Osteocyte (in vitro differentiated cells): ENCODE measurements around the gene PAGE3. TPM values are rescaled to one million over a fixed set of nuclear protein-coding genes. Genes with fewer than 3 reads are reported as not detected.

Source experiments
- DNase-seq: peaks from one replicate; pipeline ENCODE4 v3.0.0; 2021; ENCODE audit warnings: mixed read lengths; ENCODE audit not compliant: unreplicated experiment; ENCODE audit errors: extremely low spot score
- H3K27ac Mint-ChIP-seq: one replicate; pipeline ENCODE4 v1.8.0; 2021; ENCODE audit warnings: mild to moderate bottlenecking, mixed read lengths; ENCODE audit not compliant: unreplicated experiment
- H3K27me3 Mint-ChIP-seq: one replicate; pipeline ENCODE4 v1.8.0; 2021; ENCODE audit warnings: mixed read lengths; ENCODE audit not compliant: unreplicated experiment
- H3K36me3 Mint-ChIP-seq: one replicate; pipeline ENCODE4 v1.8.0; 2021; ENCODE audit warnings: mixed read lengths; ENCODE audit not compliant: unreplicated experiment
- H3K4me1 Mint-ChIP-seq: one replicate; pipeline ENCODE4 v1.8.0; 2021; ENCODE audit warnings: mixed read lengths; ENCODE audit not compliant: unreplicated experiment
- H3K4me3 Mint-ChIP-seq: one replicate; pipeline ENCODE4 v1.8.0; 2021; ENCODE audit warnings: mild to moderate bottlenecking, moderate library complexity, mixed read lengths; ENCODE audit not compliant: unreplicated experiment
- H3K9me3 Mint-ChIP-seq: one replicate; pipeline ENCODE4 v1.8.0; 2021; ENCODE audit warnings: mixed read lengths; ENCODE audit not compliant: unreplicated experiment
- CTCF ChIP-seq: fragments of 200-600 bp; sonication (generic); IDR thresholded peaks from 2 replicates; pipeline ENCODE4 v1.5.0; 2021; ENCODE audit warnings: antibody characterized with exemption, mild to moderate bottlenecking, moderate library complexity
- long read RNA-seq: library from polyadenylated mRNA; unstranded; transcript quantifications from one replicate; pipeline ENCODE4 v2.0.0, GENCODE V29; 2021
- total RNA-seq: library from RNA; stranded (reverse); gene quantifications from 2 replicates; pipeline ENCODE4 v1.2.1, GENCODE V29; 2021

Gene PAGE3, protein sequence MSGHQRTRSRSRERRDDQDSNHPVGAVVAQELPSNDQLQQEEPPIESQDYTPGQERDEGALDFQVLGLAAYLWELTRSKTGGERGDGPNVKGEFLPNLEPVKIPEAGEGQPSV
- total RNA-seq = not detected in 2 replicates
- long read RNA-seq = 0 reads

DNA sequence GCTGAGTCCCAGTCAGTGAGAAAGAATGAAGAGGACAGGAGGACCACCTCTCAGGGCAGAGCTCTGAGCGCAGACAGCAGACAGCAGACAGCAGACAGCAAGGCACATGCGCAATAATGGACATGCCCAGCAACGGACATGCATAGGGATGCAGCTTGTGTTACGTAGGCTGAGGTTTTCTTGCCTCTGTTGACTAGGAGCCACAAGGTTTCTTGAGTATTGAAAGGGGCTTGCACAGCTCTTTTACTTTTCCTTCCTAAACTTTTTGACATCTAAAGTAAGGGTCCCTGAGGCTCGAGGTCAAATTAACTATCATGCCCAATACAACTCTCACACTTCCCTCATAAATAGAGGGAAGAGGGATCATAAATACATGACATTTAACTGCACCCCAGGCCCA is at the start of gene PAGE3:
Gene PAGE3 (minus strand): TSS at position 101 of the 400 bp plus-strand sequence. CDS start 1,013 bp downstream, outside the sequence.
- no peak within 1 kb of the TSS for H3K4me3 Mint-ChIP-seq
- H3K27me3 Mint-ChIP-seq = no peaks in the 10 kb centered on the region
- H3K4me1 Mint-ChIP-seq = no peaks in the 10 kb centered on the region
- H3K9me3 Mint-ChIP-seq = peaks cover 16% of the 10 kb centered on the region
- H3K36me3 Mint-ChIP-seq = no peaks in the 10 kb centered on the region
- no peak for DNase-seq
- no peak within 1 kb of the TSS for H3K27ac Mint-ChIP-seq
- no peak for TF ChIP-seq CTCF

- no peak overlapping the region for H3K27ac Mint-ChIP-seq
- H3K4me1 Mint-ChIP-seq = no peaks in the 10 kb centered on the region
- no peaks in the 10 kb centered on the region for H3K27me3 Mint-ChIP-seq
- no peak for DNase-seq
- TF ChIP-seq CTCF = no peak
- no peak overlapping the region for H3K4me3 Mint-ChIP-seq
- peaks cover 43% of the 10 kb centered on the region for H3K9me3 Mint-ChIP-seq
- no peaks in the 10 kb centered on the region for H3K36me3 Mint-ChIP-seq
Observed at GRCh38 chrX:55312655-55313054, 47.9 kb upstream of the PAGE3 start.

DNA sequence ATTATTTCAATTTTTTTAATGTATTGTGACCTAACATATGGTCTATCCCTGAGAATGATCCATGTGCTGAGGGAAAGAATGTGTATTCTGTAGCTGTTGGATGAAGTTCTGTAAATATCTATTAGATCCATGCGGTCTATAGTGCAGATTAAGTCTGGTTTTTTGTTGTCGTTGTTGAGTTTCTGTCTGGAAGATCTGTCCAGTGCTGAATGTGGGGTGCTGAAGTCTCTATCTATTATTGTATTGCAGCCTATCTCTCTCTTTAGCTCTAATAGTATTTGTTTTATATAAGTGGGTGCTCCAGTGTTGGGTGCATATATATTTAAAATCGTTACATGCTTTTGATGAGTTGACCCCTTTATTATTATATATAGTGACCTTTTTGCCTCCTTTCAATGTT is 26.2 kb upstream of the PAGE3 start:
- Mint-ChIP-seq H3K4me3 (no peak overlapping the region), H3K27me3 (no peaks in the 10 kb centered on the region), H3K9me3 (peaks cover 49% of the 10 kb centered on the region), H3K27ac (no peak overlapping the region), H3K4me1 (no peaks in the 10 kb centered on the region), H3K36me3 (no peaks in the 10 kb centered on the region)
- no peak for TF ChIP-seq CTCF
- no peak for DNase-seq

DNA sequence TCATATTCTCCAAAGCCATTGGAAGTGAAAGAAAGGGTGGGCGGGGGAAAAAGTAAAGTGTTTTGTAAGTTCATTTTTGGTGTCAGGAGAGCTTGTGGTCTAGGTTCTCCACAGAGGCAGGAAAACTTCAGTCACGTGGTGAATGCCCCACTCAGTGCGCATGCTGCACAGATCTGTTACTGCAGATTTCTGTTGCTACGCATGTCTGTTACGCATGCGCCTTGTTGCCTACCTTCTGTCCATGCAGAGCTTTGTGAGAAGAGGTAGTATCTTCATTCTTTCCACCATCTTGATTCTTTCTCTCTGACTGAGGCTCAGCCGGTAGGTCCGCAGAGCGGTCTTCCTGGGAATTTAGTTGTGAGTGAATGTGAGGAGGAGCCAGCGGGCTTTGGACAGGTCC is 15.1 kb upstream of the PAGE3 start:
- Mint-ChIP-seq H3K4me1 (no peaks in the 10 kb centered on the region), H3K27me3 (no peaks in the 10 kb centered on the region), H3K4me3 (no peak overlapping the region), H3K27ac (no peak overlapping the region), H3K9me3 (peaks cover 19% of the 10 kb centered on the region), H3K36me3 (no peaks in the 10 kb centered on the region)
- no peak for TF ChIP-seq CTCF
- no peak for DNase-seq

- Mint-ChIP-seq H3K9me3 (peaks cover 2% of the 10 kb centered on the region), H3K4me3 (no peak overlapping the region), H3K36me3 (no peaks in the 10 kb centered on the region), H3K27me3 (no peaks in the 10 kb centered on the region), H3K27ac (no peak overlapping the region), H3K4me1 (no peaks in the 10 kb centered on the region)
- TF ChIP-seq CTCF = no peak
- no peak for DNase-seq
Observed at GRCh38 chrX:55260806-55261205, 3.9 kb downstream of the PAGE3 start.
